IPS-11a (cell line): ENCODE data around the gene KTN1.

Experiments used
- H3K4me3 ChIP-seq: one replicate; pipeline ENCODE4 v1.5.1; 2013; ENCODE audit warnings: low read depth, low read length, control low read depth

Gene KTN1

GRCh38 chr14:55574988-55575387, 5.0 kb upstream of the KTN1 start:
- H3K4me3 ChIP-seq, result no peak overlapping the region

DNA sequence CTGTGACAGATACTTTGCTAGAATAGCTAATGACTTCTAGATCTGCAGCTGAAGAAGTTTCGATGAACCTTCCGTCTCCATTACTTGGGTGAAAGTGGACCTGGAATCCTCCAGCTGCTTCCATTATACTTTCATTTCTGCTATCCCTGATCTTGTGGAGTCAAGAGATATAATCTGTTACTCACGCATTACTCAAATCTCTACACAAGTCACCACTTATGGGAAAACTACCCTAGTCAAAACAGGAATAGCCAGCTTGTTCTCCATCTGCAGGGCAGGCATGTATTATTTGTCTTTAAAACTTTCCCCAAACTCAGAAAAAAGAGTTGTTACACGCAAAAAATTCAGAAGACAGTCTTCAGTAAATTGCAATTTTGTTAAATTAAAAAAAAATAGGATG, 2.8 kb upstream of the KTN1 start:
- H3K4me3 ChIP-seq, result no peak overlapping the region

- H3K4me3 ChIP-seq, result peak overlapping the region; percentile 86
Measured at GRCh38 chr14:55578511-55578910, 1.5 kb upstream of the KTN1 start.

GRCh38 chr14:55580470-55581341, 699 bp downstream of the KTN1 start:
- peak overlapping the region; percentile 86 for H3K4me3 ChIP-seq

DNA sequence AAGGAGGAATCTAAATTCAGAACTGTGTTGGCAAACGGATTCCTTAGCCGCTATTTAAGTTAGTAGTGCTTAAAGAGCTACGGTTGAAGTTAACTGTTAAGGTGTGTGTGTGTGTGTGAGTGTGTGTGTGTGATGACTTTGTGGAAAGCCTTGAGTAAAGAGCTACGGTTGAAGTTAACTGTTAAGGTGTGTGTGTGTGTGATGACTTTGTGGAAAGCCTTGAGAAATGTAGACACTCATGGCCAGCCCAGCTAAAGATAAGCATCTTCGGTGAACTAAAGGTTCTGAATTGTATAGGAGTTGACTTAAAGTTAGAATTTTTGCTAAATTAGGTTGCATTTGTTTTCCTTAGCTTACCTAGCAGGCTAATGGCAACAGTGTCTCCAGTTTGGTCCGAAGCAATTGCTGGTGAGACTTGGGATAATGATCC, 1.4 kb downstream of the KTN1 start:
- peak overlapping the region; percentile 86 for H3K4me3 ChIP-seq

- H3K4me3 ChIP-seq, result no peak overlapping the region
Measured at GRCh38 chr14:55582746-55583145, 2.7 kb downstream of the KTN1 start.

GRCh38 chr14:55583942-55584468, 4.0 kb downstream of the KTN1 start:
- no peak overlapping the region for H3K4me3 ChIP-seq

DNA sequence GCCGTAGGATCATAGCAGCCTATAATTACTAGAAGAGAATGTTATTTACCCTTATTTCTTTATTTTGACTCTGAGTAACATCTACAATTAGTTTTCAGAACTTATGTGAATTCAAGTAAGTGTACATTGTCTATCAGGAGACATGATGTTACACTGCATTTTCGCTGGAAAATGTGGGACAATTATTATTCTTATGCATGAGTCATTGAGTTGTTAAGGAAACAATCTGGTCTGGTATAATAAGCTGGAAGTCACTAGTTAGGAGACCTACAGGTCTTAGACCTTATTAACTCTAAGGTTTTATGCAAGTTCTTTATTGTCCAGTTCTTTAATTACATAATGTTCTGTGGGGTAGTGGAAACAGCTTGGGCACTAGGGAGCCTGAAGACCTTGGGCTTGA, 5.8 kb downstream of the KTN1 start:
- no peak overlapping the region for H3K4me3 ChIP-seq

- H3K4me3 ChIP-seq, result no peak overlapping the region
Measured at GRCh38 chr14:55586411-55586810, 6.4 kb downstream of the KTN1 start.

- H3K4me3 ChIP-seq, result no peak overlapping the region
Measured at GRCh38 chr14:55587847-55588246, 7.8 kb downstream of the KTN1 start.

DNA sequence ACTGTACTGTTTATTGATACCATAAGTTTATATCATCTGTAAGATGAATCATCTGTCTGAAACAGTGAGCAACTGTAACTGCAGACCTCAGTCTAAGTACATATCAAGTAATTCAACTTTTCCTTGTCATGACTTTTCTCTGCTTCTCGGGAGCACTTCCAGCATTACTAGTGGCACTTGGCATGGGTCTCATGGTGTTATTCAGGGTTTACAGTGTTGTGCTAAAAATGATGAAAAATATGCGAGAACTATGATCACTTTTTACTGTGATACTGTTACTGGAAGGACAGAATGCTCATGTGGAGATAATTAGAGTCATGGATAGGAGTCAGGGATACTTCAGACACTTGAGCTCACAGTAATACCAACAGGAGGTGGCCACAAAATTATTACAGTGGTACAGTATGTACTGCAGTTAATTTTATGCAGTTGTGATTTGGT, 8.3 kb downstream of the KTN1 start:
- H3K4me3 ChIP-seq, result no peak overlapping the region

GRCh38 chr14:55589171-55589570, 9.2 kb downstream of the KTN1 start:
- no peak overlapping the region for H3K4me3 ChIP-seq

DNA sequence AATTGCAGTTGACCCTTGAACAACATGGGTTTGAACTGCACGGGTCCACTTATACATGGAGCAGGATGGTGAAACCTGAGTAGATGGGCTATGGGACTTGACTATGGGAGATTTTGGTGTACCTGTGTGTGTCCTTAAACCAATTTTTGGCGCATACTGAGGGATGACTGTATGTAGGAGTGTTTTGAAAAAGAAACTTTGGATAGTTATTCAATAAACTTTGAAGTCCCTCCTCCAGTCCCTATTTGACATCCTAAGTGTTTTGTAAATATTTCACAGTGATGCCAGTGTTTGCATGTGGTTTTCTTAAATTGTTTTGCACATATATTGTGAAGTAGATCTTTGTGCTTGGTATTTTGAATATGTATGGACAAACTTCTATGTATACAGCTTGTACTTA, 12.4 kb downstream of the KTN1 start:
- H3K4me3 ChIP-seq, result no peak overlapping the region

- H3K4me3 ChIP-seq, result no peak overlapping the region
Measured at GRCh38 chr14:55593698-55594097, 13.7 kb downstream of the KTN1 start.

- no peak overlapping the region for H3K4me3 ChIP-seq
Measured at GRCh38 chr14:55599250-55599879, 19.4 kb downstream of the KTN1 start.

- H3K4me3 ChIP-seq, result no peak overlapping the region
Measured at GRCh38 chr14:55600784-55601561, 21.0 kb downstream of the KTN1 start.

DNA sequence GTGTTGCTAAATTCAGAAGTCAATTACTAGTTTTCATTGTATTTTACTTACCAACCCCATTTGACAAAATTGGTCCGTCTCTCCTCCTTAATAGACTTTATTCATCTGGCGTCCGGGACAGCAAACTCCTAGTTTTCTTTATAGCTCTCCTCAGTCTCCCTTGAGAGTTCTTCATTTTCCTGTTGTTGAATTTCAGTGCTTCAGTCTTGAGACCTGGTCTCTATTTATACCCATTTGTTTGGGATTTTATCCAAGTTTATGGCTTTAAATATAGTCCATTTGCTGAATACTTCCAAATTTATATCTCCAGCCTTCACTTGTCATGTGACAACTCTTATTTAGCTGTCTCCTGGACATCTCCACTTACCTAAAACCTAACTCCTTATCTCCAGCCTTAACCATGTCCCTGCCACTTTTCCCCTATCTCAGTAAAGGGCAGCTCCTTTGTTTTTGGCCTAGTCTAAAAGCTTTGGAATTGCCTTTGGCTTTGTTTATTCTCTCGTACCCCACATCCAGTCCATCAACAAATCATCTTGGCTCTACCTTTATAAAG, 23.5 kb downstream of the KTN1 start:
- no peak overlapping the region for H3K4me3 ChIP-seq

DNA sequence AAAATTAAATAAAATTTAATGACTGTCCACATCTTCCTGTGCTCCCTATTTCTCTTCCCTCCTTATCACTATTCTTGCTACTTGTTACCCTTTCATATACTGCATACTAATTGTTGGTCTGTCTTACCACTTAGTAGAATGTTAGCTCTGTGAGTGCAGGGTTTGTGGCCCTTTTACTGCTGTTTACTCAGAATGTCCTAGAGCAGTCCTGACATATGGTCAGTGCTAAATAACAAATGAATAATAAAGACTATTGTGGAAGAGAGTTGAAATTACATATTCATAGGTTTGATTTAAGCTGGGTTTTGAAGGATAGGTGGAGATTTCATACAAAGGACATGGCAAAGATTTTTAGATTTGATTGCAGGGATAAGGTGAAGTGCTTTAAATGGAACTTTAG, 24.5 kb downstream of the KTN1 start:
- H3K4me3 ChIP-seq, result no peak overlapping the region

GRCh38 chr14:55604900-55605418, 25.0 kb downstream of the KTN1 start:
- no peak overlapping the region for H3K4me3 ChIP-seq

DNA sequence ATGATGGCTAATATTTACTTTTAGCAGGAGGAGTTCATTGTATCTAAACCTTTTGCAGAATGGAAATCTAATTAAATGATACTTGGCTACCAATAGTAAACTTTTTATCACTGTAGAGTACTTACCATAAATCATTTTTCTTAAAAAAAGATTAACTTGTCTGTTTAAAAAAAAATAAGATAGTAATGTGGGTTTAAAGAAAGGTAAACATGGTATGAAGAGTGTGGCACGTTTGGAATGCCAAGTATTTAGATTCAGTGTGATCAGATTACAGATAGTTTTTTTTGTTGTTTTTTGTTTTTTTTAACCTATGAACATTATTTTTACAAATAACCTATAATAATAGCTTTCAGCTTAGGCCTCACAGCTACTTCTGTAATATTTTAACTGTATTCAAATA, 25.8 kb downstream of the KTN1 start:
- H3K4me3 ChIP-seq, result no peak overlapping the region

GRCh38 chr14:55607386-55607785, 27.4 kb downstream of the KTN1 start:
- H3K4me3 ChIP-seq, result no peak overlapping the region
